Activated CD8-positive, alpha-beta T cell treated with anti-CD3 and anti-CD28 coated beads, Interleukin-2, amount 10 ng/mL, durations not matched to agents 7 days and 5 days (primary cell): ENCODE results near the gene DOLPP1. TPM values are rescaled to one million over a fixed set of nuclear protein-coding genes. Genes with fewer than 3 reads are reported as not detected.
"Not testable (repeated sequence)": the region's sequence is repeated elsewhere in the genome, so short reads cannot be mapped to it uniquely, and the experiment has no call there.

Source experiments
- ATAC-seq: fragments of 150-1000 bp; cut with Tn5 transposase; one replicate; pipeline ENCODE4 v1.10.0; 2021; ENCODE audit warnings: moderate library complexity
- CTCF ChIA-PET: fragments of 350-600 bp; sonication (Branson Sonifier 250); formaldehyde crosslinking; loops from one replicate; lab custom pipeline; 2021; ENCODE audit warnings: antibody characterized with exemption; lab: Charles Lee
- POLR2A ChIA-PET: fragments of 350-600 bp; sonication (Branson Sonifier 250); formaldehyde crosslinking; loops from one replicate; lab custom pipeline; 2021; ENCODE audit warnings: antibody characterized with exemption; lab: Charles Lee
- DNase-seq: peaks from one replicate; pipeline ENCODE4 v3.0.0-alpha.2; 2020
- H3K27ac Mint-ChIP-seq: one replicate; pipeline ENCODE4 v1.8.0; 2021; ENCODE audit warnings: mild to moderate bottlenecking, mixed read lengths
- H3K27me3 Mint-ChIP-seq: one replicate; pipeline ENCODE4 v1.8.0; 2021; ENCODE audit warnings: low read depth, mixed read lengths
- H3K36me3 Mint-ChIP-seq: one replicate; pipeline ENCODE4 v1.8.0; 2021; ENCODE audit warnings: low read depth, mixed read lengths
- H3K4me1 Mint-ChIP-seq: one replicate; pipeline ENCODE4 v1.8.0; 2021; ENCODE audit warnings: low read depth, mixed read lengths
- H3K4me3 Mint-ChIP-seq: one replicate; pipeline ENCODE4 v1.8.0; 2021; ENCODE audit warnings: mild to moderate bottlenecking, mixed read lengths
- H3K9me3 Mint-ChIP-seq: one replicate; pipeline ENCODE4 v1.8.0; 2022; ENCODE audit warnings: mixed read lengths; ENCODE audit not compliant: insufficient read depth
- total RNA-seq, 2 experiments: library from RNA; stranded (reverse); gene quantifications; one replicate each; pipeline ENCODE4 v1.2.3, GENCODE V29; 2021

Gene DOLPP1
- total RNA-seq = 10 to 100 TPM; 15.9 to 18.8 TPM

- DNase-seq (peak; percentile 99), ATAC-seq (peak; percentile 98)
- Mint-ChIP-seq H3K4me3 (peak within 1 kb of the TSS; percentile 91), H3K27ac (peak within 1 kb of the TSS; percentile 79), H3K9me3 (no peaks in the 10 kb centered on the region), H3K4me1 (peaks cover 34% of the 10 kb centered on the region), H3K36me3 (peaks cover 5% of the 10 kb centered on the region), H3K27me3 (no peaks in the 10 kb centered on the region)
- ChIA-PET POLR2A (interaction anchor here (0.5 to 1.5 kb wide), 7 partner anchors 7 to 1782 kb away, joined by 3 to 7 read pairs (median 3); partner anchors contain the start of genes MIGA2 and PTPA), CTCF (interaction anchor here (0.8 to 2.0 kb wide), 10 partner anchors 10 to 263 kb away, joined by 3 to 5 read pairs (median 4); partner anchors contain the start of genes ENDOG and MIGA2)
These were observed at the start of gene DOLPP1 for GRCh38 chr9:129080601-129081387. Gene DOLPP1, plus strand, starts transcription at chr9:129081111. Its CDS starts 21 bp downstream, at chr9:129081132.

- Mint-ChIP-seq H3K4me3 (no peak overlapping the region), H3K36me3 (no peaks in the 10 kb centered on the region), H3K9me3 (no peaks in the 10 kb centered on the region), H3K4me1 (peaks cover 30% of the 10 kb centered on the region), H3K27me3 (no peaks in the 10 kb centered on the region), H3K27ac (no peak overlapping the region)
- ATAC-seq = no peak
- POLR2A ChIA-PET = no interaction called here
- no peak for DNase-seq
- CTCF ChIA-PET = no interaction called here
These were observed 49.4 kb upstream of the DOLPP1 start for GRCh38 chr9:129031514-129031913.

GRCh38 chr9:129032541-129033159, 48.3 kb upstream of the DOLPP1 start:
- POLR2A ChIA-PET = no interaction called here
- Mint-ChIP-seq H3K9me3 (no peaks in the 10 kb centered on the region), H3K27ac (no peak overlapping the region), H3K4me1 (peaks cover 30% of the 10 kb centered on the region), H3K4me3 (no peak overlapping the region), H3K27me3 (no peaks in the 10 kb centered on the region), H3K36me3 (no peaks in the 10 kb centered on the region)
- CTCF ChIA-PET = interaction anchor here (1.1 kb wide), 1 partner anchor 99 kb away, joined by 3 read pairs; no protein-coding TSS in a partner anchor
- ATAC-seq (no peak), DNase-seq (no peak)

GRCh38 chr9:129033216-129033615, 47.7 kb upstream of the DOLPP1 start:
- Mint-ChIP-seq H3K9me3 (no peaks in the 10 kb centered on the region), H3K36me3 (no peaks in the 10 kb centered on the region), H3K4me1 (peaks cover 36% of the 10 kb centered on the region), H3K27ac (no peak overlapping the region), H3K27me3 (no peaks in the 10 kb centered on the region), H3K4me3 (no peak overlapping the region)
- DNase-seq (no peak), ATAC-seq (no peak)
- CTCF ChIA-PET = interaction anchor here (1.1 kb wide), 1 partner anchor 98 kb away, joined by 3 read pairs; no protein-coding TSS in a partner anchor
- POLR2A ChIA-PET = no interaction called here

GRCh38 chr9:129035838-129036237, 45.1 kb upstream of the DOLPP1 start:
- ChIA-PET POLR2A (interaction anchor here (1.3 kb wide), 1 partner anchor 45 kb away, joined by 5 read pairs; the partner anchor contains the start of gene DOLPP1), CTCF (interaction anchor here (1.0 to 1.7 kb wide), 4 partner anchors 38 to 218 kb away, joined by 3 to 7 read pairs (median 4); partner anchors contain the start of genes DOLPP1 and ENDOG)
- H3K36me3 Mint-ChIP-seq, H3K9me3 Mint-ChIP-seq, DNase-seq, ATAC-seq, H3K27me3 Mint-ChIP-seq: not testable (repeated sequence)
- Mint-ChIP-seq H3K4me1 (peaks cover 31% of the 10 kb centered on the region), H3K27ac (peak overlapping the region; percentile 79), H3K4me3 (peak overlapping the region; percentile 98)

GRCh38 chr9:129036241-129036922, 44.5 kb upstream of the DOLPP1 start, which contains the start of gene MIGA2:
Gene MIGA2, plus strand, starts transcription at chr9:129036626. Its CDS starts 3,969 bp downstream, at chr9:129040595.
- Mint-ChIP-seq H3K27ac (peak within 1 kb of the TSS; percentile 79), H3K4me1 (peaks cover 31% of the 10 kb centered on the region), H3K4me3 (peak within 1 kb of the TSS; percentile 98), H3K9me3 (no peaks in the 10 kb centered on the region), H3K27me3 (no peaks in the 10 kb centered on the region), H3K36me3 (peaks cover 2% of the 10 kb centered on the region)
- CTCF ChIA-PET = interaction anchor here (0.7 to 1.7 kb wide), 5 partner anchors 38 to 219 kb away, joined by 3 to 7 read pairs (median 4); partner anchors contain the start of genes DOLPP1 and ENDOG
- ATAC-seq (peak; percentile 99), DNase-seq (peak; percentile 98)
- POLR2A ChIA-PET = interaction anchor here (1.3 kb wide), 1 partner anchor 45 kb away, joined by 5 read pairs; the partner anchor contains the start of gene DOLPP1

GRCh38 chr9:129036923-129037766, 43.8 kb upstream of the DOLPP1 start:
- ATAC-seq (no peak), DNase-seq (no peak)
- H3K9me3 Mint-ChIP-seq = no peaks in the 10 kb centered on the region
- POLR2A ChIA-PET = interaction anchor here (1.0 to 1.3 kb wide), 2 partner anchors 34 to 44 kb away, joined by 5 read pairs; partner anchors contain the start of gene DOLPP1
- peak overlapping the region; percentile 79 for H3K27ac Mint-ChIP-seq
- H3K27me3 Mint-ChIP-seq = no peaks in the 10 kb centered on the region
- H3K4me1 Mint-ChIP-seq = peaks cover 31% of the 10 kb centered on the region
- CTCF ChIA-PET = interaction anchor here (0.7 to 1.7 kb wide), 5 partner anchors 9 to 219 kb away, joined by 3 to 7 read pairs (median 4); partner anchors contain the start of genes DOLPP1, ENDOG and SH3GLB2
- peaks cover 8% of the 10 kb centered on the region for H3K36me3 Mint-ChIP-seq
- peak overlapping the region; percentile 98 for H3K4me3 Mint-ChIP-seq

GRCh38 chr9:129037767-129038098, 43.2 kb upstream of the DOLPP1 start:
- no peak for DNase-seq
- ChIA-PET POLR2A (interaction anchor here (0.7 to 1.8 kb wide), 3 partner anchors 33 to 748 kb away, joined by 3 to 6 read pairs (median 5); partner anchors contain the start of gene PTPA), CTCF (interaction anchor here (1.0 kb wide), 1 partner anchor 10 kb away, joined by 4 read pairs; the partner anchor contains the start of gene SH3GLB2)
- peaks cover 13% of the 10 kb centered on the region for H3K36me3 Mint-ChIP-seq
- peaks cover 31% of the 10 kb centered on the region for H3K4me1 Mint-ChIP-seq
- peak overlapping the region; percentile 98 for H3K4me3 Mint-ChIP-seq
- no peak overlapping the region for H3K27ac Mint-ChIP-seq
- no peak for ATAC-seq
- no peaks in the 10 kb centered on the region for H3K9me3 Mint-ChIP-seq
- H3K27me3 Mint-ChIP-seq = no peaks in the 10 kb centered on the region

GRCh38 chr9:129038109-129038852, 42.6 kb upstream of the DOLPP1 start:
- H3K4me1 Mint-ChIP-seq = peaks cover 31% of the 10 kb centered on the region
- ChIA-PET CTCF (interaction anchor here (1.0 kb wide), 1 partner anchor 10 kb away, joined by 4 read pairs; the partner anchor contains the start of gene SH3GLB2), POLR2A (interaction anchor here (0.6 to 1.8 kb wide), 4 partner anchors 33 to 749 kb away, joined by 3 to 6 read pairs (median 4); partner anchors contain the start of gene PTPA)
- no peaks in the 10 kb centered on the region for H3K27me3 Mint-ChIP-seq
- H3K36me3 Mint-ChIP-seq = peaks cover 14% of the 10 kb centered on the region
- no peak for ATAC-seq
- H3K4me3 Mint-ChIP-seq = peak overlapping the region; percentile 98
- no peak for DNase-seq
- H3K9me3 Mint-ChIP-seq = no peaks in the 10 kb centered on the region
- H3K27ac Mint-ChIP-seq = no peak overlapping the region
